Measurements from ENCODE around the gene TMEM63A. TPM values are rescaled to one million over a fixed set of nuclear protein-coding genes. Genes with fewer than 3 reads are reported as not detected.

TMEM63A gene
- total and polyA plus RNA-seq, 2 of the 13 experiments (the other 11 are each of a cell fraction or from before 2014, with no cell fraction given), result 23.9 to 53.3 TPM

- no peak for TF ChIP-seq ZNF496 (CRISPR knock-in tag; IDR thresholded peaks at IDR 0.05; ENCODE audit: insufficient replicate concordance)
- TF ChIP-seq TGIF2 (CRISPR knock-in tag; IDR thresholded peaks at IDR 0.05), result peak; percentile 86; the same call in 1 of the 2 replicates
- no peak for TF ChIP-seq ZNF101 (CRISPR knock-in tag; IDR thresholded peaks at IDR 0.05; ENCODE audit: borderline replicate concordance, low read depth)
- peak; percentile 65; the same call in 1 of the 2 replicates for TF ChIP-seq HOXA5 (CRISPR knock-in tag; IDR thresholded peaks at IDR 0.05)
- no peak for TF ChIP-seq ISX (CRISPR knock-in tag; conservative IDR thresholded peaks at IDR 0.05)
- TF ChIP-seq ZNF180 (CRISPR knock-in tag; IDR thresholded peaks at IDR 0.05; ENCODE audit: borderline replicate concordance, low read depth), result no peak
- no peak for TF ChIP-seq CHD2 (IDR thresholded peaks at IDR 0.05; ENCODE audit: low read depth, low read length)
- peak; percentile 84 for TF ChIP-seq PHF21A (CRISPR knock-in tag; IDR thresholded peaks at IDR 0.05)
- no peak for TF ChIP-seq ZEB1 (IDR thresholded peaks at IDR 0.05; ENCODE audit: insufficient replicate concordance, low read depth)
- TF ChIP-seq CHD4 (IDR thresholded peaks at IDR 0.05; ENCODE audit: borderline replicate concordance, low read length), result no peak
- no peak for TF ChIP-seq MYNN (CRISPR knock-in tag; IDR thresholded peaks at IDR 0.05; ENCODE audit: low read depth)
- no peak for TF ChIP-seq FOXM1 (CRISPR knock-in tag; IDR thresholded peaks at IDR 0.05)
- no peak for TF ChIP-seq STAT6 (CRISPR knock-in tag; IDR thresholded peaks at IDR 0.05; ENCODE audit: borderline replicate concordance)
- peak; percentile 57; the same call in 1 of the 2 replicates for TF ChIP-seq NR2F6 (IDR thresholded peaks at IDR 0.05)
- peak; percentile 78 for TF ChIP-seq NR2F6 (CRISPR knock-in tag; IDR thresholded peaks at IDR 0.05)
- TF ChIP-seq MED8 (CRISPR knock-in tag; IDR thresholded peaks at IDR 0.05; ENCODE audit: insufficient replicate concordance), result no peak
- 0 out of 2 replicates have a peak, but pooled peaks have one; percentile 54 for TF ChIP-seq HMGXB3 (CRISPR knock-in tag; IDR thresholded peaks at IDR 0.05; ENCODE audit: borderline replicate concordance)
- no peak for TF ChIP-seq SNAPC2 (CRISPR knock-in tag; IDR thresholded peaks at IDR 0.05)
- no peak; the same call in 1 of the 2 replicates for TF ChIP-seq ZBTB43 (CRISPR knock-in tag; conservative IDR thresholded peaks at IDR 0.05)
Observed at GRCh38 chr1:225825078-225825477, 57.1 kb downstream of the TMEM63A start (continued).

Data from HepG2 (cell line).